ENCODE measurements around the gene TMED9. TPM values are rescaled to one million over a fixed set of nuclear protein-coding genes. Genes with fewer than 3 reads are reported as not detected.
"Not testable (repeated sequence)": the region's sequence is repeated elsewhere in the genome, so short reads cannot be mapped to it uniquely, and the experiment has no call there.

Gene TMED9
- total and polyA plus RNA-seq, 2 experiments from 2014 or later = 146 to 317 TPM

GRCh38 chr5:177610770-177611445, 18.9 kb downstream of the TMED9 start:
- Histone ChIP-seq H3K36me3 (peaks cover 3% of the 10 kb centered on the region), H3K9me3 (ENCODE audit: low read depth) (no peaks in the 10 kb centered on the region), H3K27me3 (no peaks in the 10 kb centered on the region), H3K27ac (no peak overlapping the region), H3K4me3 (no peak overlapping the region), H3K4me1 (ENCODE audit: low read depth) (peaks cover 6% of the 10 kb centered on the region)
- TF ChIP-seq, protein P1, sequence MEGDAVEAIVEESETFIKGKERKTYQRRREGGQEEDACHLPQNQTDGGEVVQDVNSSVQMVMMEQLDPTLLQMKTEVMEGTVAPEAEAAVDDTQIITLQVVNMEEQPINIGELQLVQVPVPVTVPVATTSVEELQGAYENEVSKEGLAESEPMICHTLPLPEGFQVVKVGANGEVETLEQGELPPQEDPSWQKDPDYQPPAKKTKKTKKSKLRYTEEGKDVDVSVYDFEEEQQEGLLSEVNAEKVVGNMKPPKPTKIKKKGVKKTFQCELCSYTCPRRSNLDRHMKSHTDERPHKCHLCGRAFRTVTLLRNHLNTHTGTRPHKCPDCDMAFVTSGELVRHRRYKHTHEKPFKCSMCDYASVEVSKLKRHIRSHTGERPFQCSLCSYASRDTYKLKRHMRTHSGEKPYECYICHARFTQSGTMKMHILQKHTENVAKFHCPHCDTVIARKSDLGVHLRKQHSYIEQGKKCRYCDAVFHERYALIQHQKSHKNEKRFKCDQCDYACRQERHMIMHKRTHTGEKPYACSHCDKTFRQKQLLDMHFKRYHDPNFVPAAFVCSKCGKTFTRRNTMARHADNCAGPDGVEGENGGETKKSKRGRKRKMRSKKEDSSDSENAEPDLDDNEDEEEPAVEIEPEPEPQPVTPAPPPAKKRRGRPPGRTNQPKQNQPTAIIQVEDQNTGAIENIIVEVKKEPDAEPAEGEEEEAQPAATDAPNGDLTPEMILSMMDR (IDR thresholded peaks at IDR 0.05; ENCODE audit: low read depth, low read length) = no peak
- DNase-seq (ENCODE audit: low read depth in 1 of 2, low spot score in 1 of 2) = no peak

DNA sequence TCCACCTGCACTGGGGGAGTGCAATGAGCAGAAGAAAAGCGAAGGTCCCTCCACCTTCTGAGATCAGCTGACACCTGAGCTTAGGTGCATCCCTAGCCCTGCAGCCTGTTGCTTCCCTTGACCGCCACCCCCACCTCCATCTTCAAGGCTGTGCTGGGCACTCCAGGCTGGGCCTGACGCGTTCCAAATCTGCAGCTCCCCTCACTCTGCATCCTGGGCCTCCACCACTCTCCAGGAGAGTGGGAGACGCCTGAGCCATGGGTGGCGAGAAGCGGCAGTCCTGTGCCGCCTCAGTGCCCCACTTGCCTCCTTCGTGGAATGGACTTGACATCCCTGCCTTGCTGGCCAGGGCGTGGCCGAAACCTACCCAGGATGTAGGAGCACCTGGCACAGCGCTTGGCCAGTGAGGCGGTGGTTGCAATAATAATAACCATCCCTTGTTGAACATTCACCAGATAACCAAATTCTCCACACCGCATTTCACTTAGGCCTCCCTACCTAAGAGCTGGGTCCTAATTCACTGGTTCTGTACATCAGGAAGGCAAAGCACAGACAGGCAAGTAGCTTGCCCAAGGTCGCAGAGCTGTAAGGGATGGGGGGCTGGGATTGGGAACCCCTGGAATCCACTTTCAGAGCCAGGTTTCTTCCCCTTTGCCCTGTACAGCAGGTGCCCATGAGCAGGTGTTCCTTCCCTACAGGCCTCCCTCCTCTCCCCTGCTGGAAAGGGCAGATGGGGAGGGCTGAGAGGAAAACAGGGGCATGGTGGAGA, 19.6 kb downstream of the TMED9 start:
- Histone ChIP-seq H3K9me3 (ENCODE audit: low read depth) (no peaks in the 10 kb centered on the region), H3K4me1 (ENCODE audit: low read depth) (peaks cover 6% of the 10 kb centered on the region), H3K27me3 (no peaks in the 10 kb centered on the region), H3K36me3 (peaks cover 3% of the 10 kb centered on the region), H3K27ac (no peak overlapping the region), H3K4me3 (no peak overlapping the region)
- no peak for DNase-seq (ENCODE audit: low read depth in 1 of 2, low spot score in 1 of 2)
- TF ChIP-seq, protein P1 (IDR thresholded peaks at IDR 0.05; ENCODE audit: low read depth, low read length) = no peak

DNA sequence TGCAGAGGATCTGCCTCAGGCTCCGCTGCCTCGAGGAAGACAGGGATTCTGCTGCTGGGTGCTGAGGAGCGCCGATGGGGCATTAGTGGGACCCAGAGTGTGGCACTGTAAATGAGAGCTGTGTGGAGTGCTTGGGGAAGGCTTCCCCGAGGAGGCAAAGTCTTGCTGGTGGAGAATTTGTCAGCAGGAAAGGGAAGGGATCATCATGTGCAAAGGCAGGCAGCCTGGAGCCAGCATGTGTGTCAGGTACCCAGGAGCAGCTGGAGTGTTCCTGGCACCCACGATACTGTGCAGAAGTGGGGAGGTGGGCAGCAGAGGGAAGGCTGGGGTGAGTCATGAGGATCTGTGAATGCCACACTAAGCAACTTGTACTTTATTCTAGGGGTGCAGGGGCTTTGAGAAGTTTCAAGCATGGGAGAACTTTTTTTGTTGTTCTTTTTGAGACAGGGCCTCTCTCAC, 20.2 kb downstream of the TMED9 start:
- TF ChIP-seq, protein P1 (IDR thresholded peaks at IDR 0.05; ENCODE audit: low read depth, low read length) = no peak

DNA sequence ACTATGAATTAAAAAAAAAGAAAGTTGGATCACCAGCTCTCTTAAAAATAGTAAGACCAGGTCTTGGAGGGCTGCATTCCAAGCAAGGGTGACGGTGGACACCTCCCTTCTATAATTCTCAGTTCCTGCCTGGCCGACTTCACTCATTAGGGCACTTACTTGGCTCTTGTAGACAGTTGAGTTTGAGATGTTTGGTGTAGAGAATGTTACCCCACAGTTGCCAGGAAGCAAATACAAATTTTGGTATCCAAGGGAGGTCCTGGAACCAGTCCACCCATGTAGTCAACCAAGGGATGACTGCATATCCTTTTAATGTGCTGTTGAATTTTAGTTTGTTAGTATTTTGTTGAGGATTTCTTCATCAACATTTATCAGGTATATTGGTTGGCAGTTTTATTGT, 28.6 kb downstream of the TMED9 start:
- H3K27me3 ChIP-seq = no peaks in the 10 kb centered on the region
- no peak overlapping the region for H3K4me3 ChIP-seq
- TF ChIP-seq, protein P1 (IDR thresholded peaks at IDR 0.05; ENCODE audit: low read depth, low read length) = no peak
- H3K9me3 ChIP-seq (ENCODE audit: low read depth) = no peaks in the 10 kb centered on the region
- DNase-seq (ENCODE audit: low read depth in 1 of 2, low spot score in 1 of 2) = no peak
- no peaks in the 10 kb centered on the region for H3K36me3 ChIP-seq
- no peaks in the 10 kb centered on the region for H3K4me1 ChIP-seq (ENCODE audit: low read depth)
- no peak overlapping the region for H3K27ac ChIP-seq

More for the DNA sequence above, 20.2 kb downstream of the TMED9 start:
- Histone ChIP-seq H3K4me1 (ENCODE audit: low read depth) (peaks cover 6% of the 10 kb centered on the region), H3K27ac (no peak overlapping the region), H3K4me3 (no peak overlapping the region), H3K27me3 (no peaks in the 10 kb centered on the region), H3K9me3 (ENCODE audit: low read depth) (no peaks in the 10 kb centered on the region), H3K36me3 (peaks cover 3% of the 10 kb centered on the region)
- DNase-seq (ENCODE audit: low read depth in 1 of 2, low spot score in 1 of 2) = no peak

- H3K9me3 ChIP-seq (ENCODE audit: low read depth); DNase-seq (ENCODE audit: low read depth in 1 of 2, low spot score in 1 of 2); H3K4me1 ChIP-seq (ENCODE audit: low read depth); H3K27me3 ChIP-seq; H3K4me3 ChIP-seq; H3K27ac ChIP-seq; H3K36me3 ChIP-seq: not testable (repeated sequence)
Observed at GRCh38 chr5:177624172-177624571, 32.2 kb downstream of the TMED9 start.

- H3K27ac ChIP-seq; DNase-seq (ENCODE audit: low read depth in 1 of 2, low spot score in 1 of 2); H3K4me1 ChIP-seq (ENCODE audit: low read depth); H3K9me3 ChIP-seq (ENCODE audit: low read depth); H3K4me3 ChIP-seq; H3K36me3 ChIP-seq; H3K27me3 ChIP-seq: not testable (repeated sequence)
Observed at GRCh38 chr5:177630186-177630585, 38.2 kb downstream of the TMED9 start.

DNA sequence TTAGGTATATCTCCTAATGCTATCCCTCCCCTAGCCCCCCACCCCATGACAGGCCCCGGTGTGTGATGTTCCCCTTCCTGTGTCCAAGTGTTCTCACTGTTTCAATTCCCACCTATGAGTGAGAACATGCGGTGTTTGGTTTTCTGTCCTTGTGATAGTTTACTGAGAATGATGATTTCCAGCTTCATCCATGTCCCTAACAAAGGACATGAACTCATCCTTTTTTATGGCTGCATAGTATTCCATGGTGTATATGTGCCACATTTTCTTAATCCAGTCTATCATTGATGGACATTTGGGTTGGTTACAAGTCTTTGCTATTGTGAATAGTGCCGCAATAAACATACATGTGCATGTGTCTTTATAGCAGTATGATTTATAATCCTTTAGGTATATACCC, 42.9 kb downstream of the TMED9 start:
- not testable (repeated sequence) for DNase-seq (ENCODE audit: low read depth in 1 of 2, low spot score in 1 of 2); H3K27ac ChIP-seq; H3K36me3 ChIP-seq; H3K4me1 ChIP-seq (ENCODE audit: low read depth); H3K4me3 ChIP-seq; H3K27me3 ChIP-seq; H3K9me3 ChIP-seq (ENCODE audit: low read depth)

DNA sequence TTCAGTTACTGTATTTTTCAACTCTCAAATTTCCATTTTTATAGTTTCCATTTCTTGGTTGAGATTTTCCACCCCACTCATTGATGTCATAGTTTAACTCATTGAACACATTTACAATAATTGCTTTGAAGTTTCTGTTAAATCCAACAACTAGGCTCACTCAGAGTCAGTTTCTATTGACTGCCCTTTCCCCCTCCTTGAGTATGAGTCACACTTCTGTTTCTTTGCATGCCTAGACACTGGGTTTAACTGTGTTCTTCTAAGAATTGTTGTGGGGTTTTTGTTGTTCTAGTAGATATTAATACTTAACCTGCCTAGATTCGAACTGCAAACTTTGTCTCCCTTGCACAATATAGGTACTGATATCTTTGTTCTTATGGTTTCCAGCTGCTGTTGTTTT, 53.5 kb downstream of the TMED9 start:
- not testable (repeated sequence) for DNase-seq (ENCODE audit: low read depth in 1 of 2, low spot score in 1 of 2); H3K36me3 ChIP-seq; H3K4me1 ChIP-seq (ENCODE audit: low read depth); H3K4me3 ChIP-seq; H3K27me3 ChIP-seq; H3K27ac ChIP-seq; H3K9me3 ChIP-seq (ENCODE audit: low read depth)
